ENCODE results near the gene STIM2. TPM values are rescaled to one million over a fixed set of nuclear protein-coding genes. Genes with fewer than 3 reads are reported as not detected.

STIM2 gene
- total and polyA plus RNA-seq, 2 of the 4 experiments (the other 2 are of a cell fraction), result 16.1 to 27.6 TPM

DNA sequence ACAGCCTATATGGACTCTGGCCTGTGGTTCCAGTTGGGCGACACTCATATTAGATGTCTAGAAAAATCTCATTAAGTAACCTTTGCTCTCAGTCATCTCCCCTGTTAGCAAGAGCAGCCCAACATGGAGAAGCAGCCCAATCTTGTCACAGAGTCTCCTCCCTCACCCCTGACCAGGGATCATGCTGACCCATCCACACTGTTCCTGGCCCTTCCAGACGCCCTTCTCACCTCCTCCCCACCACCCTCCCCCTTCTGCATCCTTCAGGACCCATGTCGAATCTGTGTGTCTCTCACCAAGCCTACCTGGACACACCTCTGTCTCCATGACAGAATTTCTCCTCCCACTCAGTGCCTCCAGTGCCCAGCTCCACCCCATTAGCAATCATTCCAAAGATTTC lies 190.1 kb downstream of the STIM2 start:
- H3K9me1 ChIP-seq (ENCODE audit: insufficient read depth, low read length), result no peaks in the 10 kb centered on the region
- DNase-seq, result no peak
- in situ Hi-C loops (cut with MboI; ENCODE audit: low sequenced_read_pairs), result no loop called here
- dilution Hi-C loops (cut with HindIII; ENCODE audit: low sequenced_read_pairs, unreplicated experiment), result no loop called here
- no peaks in the 10 kb centered on the region for H4K20me1 ChIP-seq (ENCODE audit: insufficient read depth, low read length)
- no peak for ATAC-seq (ENCODE audit: low read depth)
- no peak overlapping the region for H2BK5ac ChIP-seq (ENCODE audit: low read depth, low read length, poor library complexity, severe bottlenecking)
- H3K56ac ChIP-seq (ENCODE audit: extremely low read depth, insufficient read depth, low read length), result no peak overlapping the region
- no peaks in the 10 kb centered on the region for H3K36me3 ChIP-seq (ENCODE audit: control insufficient read depth, insufficient read depth, low read length)
- H4K91ac ChIP-seq (ENCODE audit: insufficient read depth, low read depth, low read length), result no peak overlapping the region
- intact Hi-C loops (cut with micrococcal nuclease), result no loop called here
- no peak overlapping the region for H3K23ac ChIP-seq (ENCODE audit: low read depth, low read length)
- no peak overlapping the region for H3K9ac ChIP-seq (ENCODE audit: low read depth, low read length)
- no peak overlapping the region for H3K4me3 ChIP-seq (ENCODE audit: insufficient read depth, low read depth, low read length)
- H3K9me3 ChIP-seq (ENCODE audit: control insufficient read depth, insufficient read depth, low read length), result 0 out of 2 replicates have a peak, but pooled peaks cover 1% of the 10 kb centered on the region
- no peak overlapping the region for H3K27ac ChIP-seq (ENCODE audit: insufficient read depth, low read length)
- H3K18ac ChIP-seq (ENCODE audit: low read depth, low read length), result no peak overlapping the region
- H3K79me1 ChIP-seq (ENCODE audit: low read depth in 1 of 2, low read length in 2 of 2), result no peaks in the 10 kb centered on the region
- no peak overlapping the region for H4K5ac ChIP-seq (ENCODE audit: low read depth, low read length)
- no peak overlapping the region for H3K4ac ChIP-seq (ENCODE audit: low read depth, low read length)
- H2AK5ac ChIP-seq (ENCODE audit: low read depth, low read length), result no peak overlapping the region
- no peak overlapping the region for H2BK20ac ChIP-seq (ENCODE audit: low read depth, low read length)
- TF ChIP-seq, protein P1, sequence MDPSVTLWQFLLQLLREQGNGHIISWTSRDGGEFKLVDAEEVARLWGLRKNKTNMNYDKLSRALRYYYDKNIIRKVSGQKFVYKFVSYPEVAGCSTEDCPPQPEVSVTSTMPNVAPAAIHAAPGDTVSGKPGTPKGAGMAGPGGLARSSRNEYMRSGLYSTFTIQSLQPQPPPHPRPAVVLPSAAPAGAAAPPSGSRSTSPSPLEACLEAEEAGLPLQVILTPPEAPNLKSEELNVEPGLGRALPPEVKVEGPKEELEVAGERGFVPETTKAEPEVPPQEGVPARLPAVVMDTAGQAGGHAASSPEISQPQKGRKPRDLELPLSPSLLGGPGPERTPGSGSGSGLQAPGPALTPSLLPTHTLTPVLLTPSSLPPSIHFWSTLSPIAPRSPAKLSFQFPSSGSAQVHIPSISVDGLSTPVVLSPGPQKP (IDR thresholded peaks at IDR 0.05; ENCODE audit: borderline replicate concordance, low read depth, low read length), result no peak
- no peak for TF ChIP-seq MAFK (IDR thresholded peaks at IDR 0.05; ENCODE audit: low read depth, low read length)
- no peak for TF ChIP-seq RAD21 (IDR thresholded peaks at IDR 0.05; ENCODE audit: low read length)
- TF ChIP-seq, protein P2, sequence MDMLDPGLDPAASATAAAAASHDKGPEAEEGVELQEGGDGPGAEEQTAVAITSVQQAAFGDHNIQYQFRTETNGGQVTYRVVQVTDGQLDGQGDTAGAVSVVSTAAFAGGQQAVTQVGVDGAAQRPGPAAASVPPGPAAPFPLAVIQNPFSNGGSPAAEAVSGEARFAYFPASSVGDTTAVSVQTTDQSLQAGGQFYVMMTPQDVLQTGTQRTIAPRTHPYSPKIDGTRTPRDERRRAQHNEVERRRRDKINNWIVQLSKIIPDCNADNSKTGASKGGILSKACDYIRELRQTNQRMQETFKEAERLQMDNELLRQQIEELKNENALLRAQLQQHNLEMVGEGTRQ (IDR thresholded peaks at IDR 0.05; ENCODE audit: low read depth, low read length), result no peak
- TF ChIP-seq NFE2L2 (IDR thresholded peaks at IDR 0.05; ENCODE audit: low read depth, low read length), result no peak
- TF ChIP-seq FOS (IDR thresholded peaks at IDR 0.05; ENCODE audit: low read depth, low read length), result no peak
- no peak for TF ChIP-seq RFX5 (IDR thresholded peaks at IDR 0.05; ENCODE audit: low read depth, low read length)
- TF ChIP-seq MAZ (IDR thresholded peaks at IDR 0.05; ENCODE audit: borderline replicate concordance, low read depth, low read length), result no peak
- no peak for TF ChIP-seq MXI1 (IDR thresholded peaks at IDR 0.05; ENCODE audit: borderline replicate concordance, low read depth, low read length)
- TF ChIP-seq, protein P3, sequence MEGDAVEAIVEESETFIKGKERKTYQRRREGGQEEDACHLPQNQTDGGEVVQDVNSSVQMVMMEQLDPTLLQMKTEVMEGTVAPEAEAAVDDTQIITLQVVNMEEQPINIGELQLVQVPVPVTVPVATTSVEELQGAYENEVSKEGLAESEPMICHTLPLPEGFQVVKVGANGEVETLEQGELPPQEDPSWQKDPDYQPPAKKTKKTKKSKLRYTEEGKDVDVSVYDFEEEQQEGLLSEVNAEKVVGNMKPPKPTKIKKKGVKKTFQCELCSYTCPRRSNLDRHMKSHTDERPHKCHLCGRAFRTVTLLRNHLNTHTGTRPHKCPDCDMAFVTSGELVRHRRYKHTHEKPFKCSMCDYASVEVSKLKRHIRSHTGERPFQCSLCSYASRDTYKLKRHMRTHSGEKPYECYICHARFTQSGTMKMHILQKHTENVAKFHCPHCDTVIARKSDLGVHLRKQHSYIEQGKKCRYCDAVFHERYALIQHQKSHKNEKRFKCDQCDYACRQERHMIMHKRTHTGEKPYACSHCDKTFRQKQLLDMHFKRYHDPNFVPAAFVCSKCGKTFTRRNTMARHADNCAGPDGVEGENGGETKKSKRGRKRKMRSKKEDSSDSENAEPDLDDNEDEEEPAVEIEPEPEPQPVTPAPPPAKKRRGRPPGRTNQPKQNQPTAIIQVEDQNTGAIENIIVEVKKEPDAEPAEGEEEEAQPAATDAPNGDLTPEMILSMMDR (conservative IDR thresholded peaks at IDR 0.05; ENCODE audit: low read depth, low read length), result no peak
- TF ChIP-seq CHD1 (IDR thresholded peaks at IDR 0.05; ENCODE audit: low read depth, low read length), result no peak
- no peak for TF ChIP-seq POLR2A (IDR thresholded peaks at IDR 0.05; ENCODE audit: low read depth, low read length)
- TF ChIP-seq CEBPB (IDR thresholded peaks at IDR 0.05; ENCODE audit: low read depth, low read length), result no peak
- no peak for TF ChIP-seq SMC3 (IDR thresholded peaks at IDR 0.05; ENCODE audit: low read depth, low read length)
- no peak for TF ChIP-seq RCOR1 (IDR thresholded peaks at IDR 0.05; ENCODE audit: insufficient replicate concordance, low read length)
- TF ChIP-seq BHLHE40 (IDR thresholded peaks at IDR 0.05; ENCODE audit: low read depth, low read length), result no peak
- no TSS peak for BruUV-seq (replicated peaks)
- no peak overlapping the region for H3K14ac ChIP-seq (replicated peaks; ENCODE audit: low read depth, low read length)
- WGBS, 2 experiments (ENCODE audit: extremely low coverage in 2 of 2, insufficient read length in 1 of 2), result 30% methylated on average over 2 of the region's 3 CpGs; no CpG with 5 or more reads in 1 of the 2 experiments
- H2AK9ac ChIP-seq (replicated peaks; ENCODE audit: low read depth, low read length, poor library complexity), result no peak overlapping the region
- CTCF ChIA-PET, result no interaction called here
- H2BK15ac ChIP-seq (ENCODE audit: low read depth, low read length), result no peak overlapping the region
- H3K27me3 ChIP-seq (ENCODE audit: control insufficient read depth, insufficient read depth, low read length), result peaks cover 27% of the 10 kb centered on the region
- no peak overlapping the region for H2BK120ac ChIP-seq (ENCODE audit: low read depth, low read length)
- H4K8ac ChIP-seq (ENCODE audit: low read depth in 2 of 2, low read length in 2 of 2), result no peak overlapping the region
- no peaks in the 10 kb centered on the region for H3K4me1 ChIP-seq (ENCODE audit: control insufficient read depth, insufficient read depth, low read length)
- H2AFZ ChIP-seq (replicated peaks; ENCODE audit: low read length, poor library complexity), result no peak overlapping the region
- POLR2A ChIA-PET (ENCODE audit: unreplicated experiment), result no interaction called here
- no peak overlapping the region for H3K4me2 ChIP-seq (ENCODE audit: low read depth, low read length)
